ENCODE measurements around the gene BANF2. TPM values are rescaled to one million over a fixed set of nuclear protein-coding genes. Genes with fewer than 3 reads are reported as not detected.

The BANF2 gene
- total and polyA plus RNA-seq, 2 experiments from 2014 or later = not detected

DNA sequence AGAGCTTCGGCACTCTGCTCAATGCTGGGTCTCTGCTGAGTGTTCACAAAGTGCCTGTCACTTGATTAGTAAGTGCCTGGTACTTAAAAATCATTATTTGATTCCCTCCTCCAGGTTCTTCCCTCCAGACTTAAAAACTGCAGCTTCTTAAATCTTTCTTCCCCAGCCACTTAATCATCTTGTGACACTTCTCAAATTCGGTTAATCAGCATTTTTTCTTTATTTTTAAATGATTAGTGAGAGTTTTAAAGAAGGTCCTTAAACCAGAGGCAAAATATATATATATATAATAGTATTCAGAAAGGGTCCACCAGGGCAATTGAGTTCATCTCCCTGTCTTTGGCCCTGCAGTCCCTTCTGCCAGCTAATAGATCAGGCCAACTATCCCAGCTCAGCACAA is 8.0 kb upstream of the BANF2 start:
- TF ChIP-seq, protein P1, sequence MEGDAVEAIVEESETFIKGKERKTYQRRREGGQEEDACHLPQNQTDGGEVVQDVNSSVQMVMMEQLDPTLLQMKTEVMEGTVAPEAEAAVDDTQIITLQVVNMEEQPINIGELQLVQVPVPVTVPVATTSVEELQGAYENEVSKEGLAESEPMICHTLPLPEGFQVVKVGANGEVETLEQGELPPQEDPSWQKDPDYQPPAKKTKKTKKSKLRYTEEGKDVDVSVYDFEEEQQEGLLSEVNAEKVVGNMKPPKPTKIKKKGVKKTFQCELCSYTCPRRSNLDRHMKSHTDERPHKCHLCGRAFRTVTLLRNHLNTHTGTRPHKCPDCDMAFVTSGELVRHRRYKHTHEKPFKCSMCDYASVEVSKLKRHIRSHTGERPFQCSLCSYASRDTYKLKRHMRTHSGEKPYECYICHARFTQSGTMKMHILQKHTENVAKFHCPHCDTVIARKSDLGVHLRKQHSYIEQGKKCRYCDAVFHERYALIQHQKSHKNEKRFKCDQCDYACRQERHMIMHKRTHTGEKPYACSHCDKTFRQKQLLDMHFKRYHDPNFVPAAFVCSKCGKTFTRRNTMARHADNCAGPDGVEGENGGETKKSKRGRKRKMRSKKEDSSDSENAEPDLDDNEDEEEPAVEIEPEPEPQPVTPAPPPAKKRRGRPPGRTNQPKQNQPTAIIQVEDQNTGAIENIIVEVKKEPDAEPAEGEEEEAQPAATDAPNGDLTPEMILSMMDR (IDR thresholded peaks at IDR 0.05; ENCODE audit: poor library complexity) = no peak
- TF ChIP-seq EZH2phosphoT487 (IDR thresholded peaks at IDR 0.05; ENCODE audit: low read depth, severe bottlenecking, unreplicated experiment) (no peak), EZH2 (IDR thresholded peaks at IDR 0.05; ENCODE audit: borderline replicate concordance) (no peak)
- Histone ChIP-seq H3K4me1 (ENCODE audit: insufficient read depth) (no peaks in the 10 kb centered on the region), H3K36me3 (replicated peaks; ENCODE audit: insufficient read depth, low read depth) (no peaks in the 10 kb centered on the region), H3K27ac (no peak overlapping the region), H3K4me2 (no peak overlapping the region), H3K9me2 (replicated peaks; ENCODE audit: insufficient read depth) (no peaks in the 10 kb centered on the region), H3K9me3 (ENCODE audit: low read depth) (no peaks in the 10 kb centered on the region), H3K4me3 (no peak overlapping the region), H2AFZ (no peak overlapping the region), H3K27me3 (no peaks in the 10 kb centered on the region), H4K20me1 (ENCODE audit: insufficient read depth, poor library complexity, severe bottlenecking) (no peaks in the 10 kb centered on the region), H3K79me2 (no peaks in the 10 kb centered on the region)
- 93% methylated on average over 2 of the region's 2 CpGs for WGBS (ENCODE audit: low lambda C conversion rate, missing lambda C conversion rate)
- DNase-seq (ENCODE audit: low spot score) = no peak

GRCh38 chr20:17693444-17694001 is 6.2 kb upstream of the BANF2 start:
- no peaks in the 10 kb centered on the region for H4K20me1 ChIP-seq (ENCODE audit: insufficient read depth, poor library complexity, severe bottlenecking)
- no peak overlapping the region for H3K27ac ChIP-seq
- H3K27me3 ChIP-seq = no peaks in the 10 kb centered on the region
- no peak overlapping the region for H3K4me3 ChIP-seq
- no peak overlapping the region for H2AFZ ChIP-seq
- no peaks in the 10 kb centered on the region for H3K9me3 ChIP-seq (ENCODE audit: low read depth)
- H3K79me2 ChIP-seq = no peaks in the 10 kb centered on the region
- TF ChIP-seq, protein P1 (IDR thresholded peaks at IDR 0.05; ENCODE audit: poor library complexity) = no peak
- TF ChIP-seq EZH2 (IDR thresholded peaks at IDR 0.05; ENCODE audit: borderline replicate concordance) = no peak
- no peak for TF ChIP-seq EZH2phosphoT487 (IDR thresholded peaks at IDR 0.05; ENCODE audit: low read depth, severe bottlenecking, unreplicated experiment)
- H3K36me3 ChIP-seq (replicated peaks; ENCODE audit: insufficient read depth, low read depth) = no peaks in the 10 kb centered on the region
- peaks cover 4% of the 10 kb centered on the region for H3K4me1 ChIP-seq (ENCODE audit: insufficient read depth)
- no peaks in the 10 kb centered on the region for H3K9me2 ChIP-seq (replicated peaks; ENCODE audit: insufficient read depth)
- H3K4me2 ChIP-seq = no peak overlapping the region
- WGBS (ENCODE audit: low lambda C conversion rate, missing lambda C conversion rate) = 81% methylated on average over 18 of the region's 18 CpGs
- no peak for DNase-seq (ENCODE audit: low spot score)

GRCh38 chr20:17694767-17695166 is 5.0 kb upstream of the BANF2 start:
- peaks cover 8% of the 10 kb centered on the region for H3K4me1 ChIP-seq (ENCODE audit: insufficient read depth)

More at GRCh38 chr20:17694767-17695166, 5.0 kb upstream of the BANF2 start:
- 85% methylated on average over 3 of the region's 3 CpGs for WGBS (ENCODE audit: low lambda C conversion rate, missing lambda C conversion rate)
- TF ChIP-seq EZH2phosphoT487 (IDR thresholded peaks at IDR 0.05; ENCODE audit: low read depth, severe bottlenecking, unreplicated experiment) (no peak), EZH2 (IDR thresholded peaks at IDR 0.05; ENCODE audit: borderline replicate concordance) (no peak)
- TF ChIP-seq, protein P1 (IDR thresholded peaks at IDR 0.05; ENCODE audit: poor library complexity) = no peak
- H4K20me1 ChIP-seq (ENCODE audit: insufficient read depth, poor library complexity, severe bottlenecking) = no peaks in the 10 kb centered on the region
- no peaks in the 10 kb centered on the region for H3K27me3 ChIP-seq
- H3K27ac ChIP-seq = no peak overlapping the region
- no peak for DNase-seq (ENCODE audit: low spot score)
- H3K4me2 ChIP-seq = no peak overlapping the region
- no peaks in the 10 kb centered on the region for H3K9me2 ChIP-seq (replicated peaks; ENCODE audit: insufficient read depth)
- H2AFZ ChIP-seq = no peak overlapping the region
- H3K79me2 ChIP-seq = no peaks in the 10 kb centered on the region
- H3K4me3 ChIP-seq = no peak overlapping the region
- H3K36me3 ChIP-seq (replicated peaks; ENCODE audit: insufficient read depth, low read depth) = no peaks in the 10 kb centered on the region
- no peaks in the 10 kb centered on the region for H3K9me3 ChIP-seq (ENCODE audit: low read depth)

All from hepatocyte (in vitro differentiated cells).